Urinary bladder (tissue), 4 donors: ENCODE measurements around the gene AOC2. TPM values are rescaled to one million over a fixed set of nuclear protein-coding genes. Genes with fewer than 3 reads are reported as not detected.
"Not testable (repeated sequence)": the region's sequence is repeated elsewhere in the genome, so short reads cannot be mapped to it uniquely, and the experiment has no call there.

Source experiments
- DNase-seq: peaks from one replicate; pipeline ENCODE4 v3.0.0-alpha.2; 2015; ENCODE audit errors: extremely low spot score
- H3K27ac ChIP-seq: one replicate; pipeline ENCODE4 v1.5.1; 2013; ENCODE audit warnings: low read depth, mild to moderate bottlenecking, moderate library complexity
- H3K36me3 ChIP-seq: one replicate; pipeline ENCODE4 v1.6.1; 2013; ENCODE audit warnings: mild to moderate bottlenecking, moderate library complexity; ENCODE audit not compliant: insufficient read depth
- H3K4me1 ChIP-seq: one replicate; pipeline ENCODE4 v1.6.1; 2013; ENCODE audit warnings: mild to moderate bottlenecking, moderate library complexity; ENCODE audit not compliant: insufficient read depth
- H3K4me3 ChIP-seq: one replicate; pipeline ENCODE4 v1.5.1; 2013; ENCODE audit warnings: low read depth, low read length
- WGBS: extraction: QIAGEN DNeasy Blood & Tissue Kit; methylation state at CpG from one replicate; pipeline ENCODE4 v1.1.7; 2013; 5-methylcytosine and 5-hydroxymethylcytosine counted together
- polyA plus RNA-seq: library from polyadenylated mRNA; stranded (reverse); fragments of 200-250 nt; gene quantifications from one replicate; pipeline ENCODE4 v1.2.3, GENCODE V29; 2013
- total RNA-seq: library from RNA; depleted of rRNA; stranded (reverse); fragments of >200 nt; gene quantifications from one replicate; pipeline ENCODE4 v1.2.3, GENCODE V29; 2014
- donor health status: healthy with polysubstance abuse.
- donor health status: healthy.

Gene AOC2
- total and polyA plus RNA-seq, 2 donors = 0.42 to 2.1 TPM

- 73% methylated on average over 8 of the region's 12 CpGs for WGBS
- H3K4me3 ChIP-seq, H3K27ac ChIP-seq, DNase-seq, H3K4me1 ChIP-seq, H3K36me3 ChIP-seq: not testable (repeated sequence)
Measured at GRCh38 chr17:42873932-42874695, 29.7 kb downstream of the AOC2 start.

DNA sequence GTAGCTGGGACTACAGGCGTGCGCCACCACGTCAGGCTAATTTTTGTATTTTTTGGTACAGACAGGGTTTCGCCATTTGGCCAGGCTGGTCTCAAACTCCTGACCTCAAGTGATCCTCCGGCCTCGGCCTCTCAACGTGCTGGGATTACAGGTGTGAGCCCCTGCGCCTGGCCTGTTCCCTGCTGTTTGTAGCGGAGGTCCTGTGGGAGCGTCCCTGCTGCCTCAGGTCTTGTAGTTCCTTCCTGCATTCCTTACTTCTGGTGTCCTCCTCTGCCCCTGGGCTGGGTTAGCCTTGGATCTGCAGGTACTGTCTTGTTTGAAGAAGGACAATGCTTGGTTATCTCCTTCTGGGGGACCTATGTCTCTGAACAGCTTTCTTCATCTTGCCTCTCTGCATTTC lies 32.7 kb downstream of the AOC2 start:
- 95% methylated on average over 10 of the region's 10 CpGs for WGBS
- H3K36me3 ChIP-seq = no peaks in the 10 kb centered on the region

GRCh38 chr17:42878123-42878880 lies 33.9 kb downstream of the AOC2 start:
- Histone ChIP-seq H3K27ac (no peak overlapping the region), H3K36me3 (no peaks in the 10 kb centered on the region), H3K4me1 (no peaks in the 10 kb centered on the region), H3K4me3 (no peak overlapping the region)
- no peak for DNase-seq
- WGBS = 57% methylated on average over 13 of the region's 13 CpGs

More for the DNA sequence above, 32.7 kb downstream of the AOC2 start:
- no peak overlapping the region for H3K27ac ChIP-seq
- no peak overlapping the region for H3K4me3 ChIP-seq
- no peaks in the 10 kb centered on the region for H3K4me1 ChIP-seq
- DNase-seq = no peak

- H3K36me3 ChIP-seq = no peaks in the 10 kb centered on the region
- no peak for DNase-seq
- no peaks in the 10 kb centered on the region for H3K4me1 ChIP-seq
- no peak overlapping the region for H3K4me3 ChIP-seq
- H3K27ac ChIP-seq = no peak overlapping the region
- 90% methylated on average over 8 of the region's 8 CpGs for WGBS
Measured at GRCh38 chr17:42878924-42879595, 34.7 kb downstream of the AOC2 start.

DNA sequence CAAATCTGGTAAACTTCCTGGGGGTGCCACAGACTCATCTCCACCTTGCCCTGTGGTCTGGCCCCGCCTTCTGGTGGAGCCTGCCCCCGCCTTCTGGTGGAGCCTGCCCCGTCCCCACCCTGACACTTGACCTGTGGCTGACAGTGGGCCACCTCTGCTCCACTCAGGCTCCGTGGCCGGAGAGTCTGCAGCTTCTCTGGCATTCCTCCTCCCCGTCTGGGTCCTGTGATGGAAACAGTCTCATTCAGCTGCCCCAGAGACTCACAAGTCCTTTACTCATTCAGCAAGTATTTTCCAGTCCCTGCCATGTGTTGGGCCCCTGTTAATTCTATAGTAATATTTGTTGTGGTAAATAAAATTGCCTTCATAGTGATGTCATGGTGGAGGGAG lies 35.2 kb downstream of the AOC2 start:
- no peaks in the 10 kb centered on the region for H3K36me3 ChIP-seq
- H3K4me3 ChIP-seq = no peak overlapping the region
- no peak for DNase-seq
- WGBS = 61% methylated on average over 6 of the region's 6 CpGs
- no peaks in the 10 kb centered on the region for H3K4me1 ChIP-seq
- H3K27ac ChIP-seq = no peak overlapping the region

DNA sequence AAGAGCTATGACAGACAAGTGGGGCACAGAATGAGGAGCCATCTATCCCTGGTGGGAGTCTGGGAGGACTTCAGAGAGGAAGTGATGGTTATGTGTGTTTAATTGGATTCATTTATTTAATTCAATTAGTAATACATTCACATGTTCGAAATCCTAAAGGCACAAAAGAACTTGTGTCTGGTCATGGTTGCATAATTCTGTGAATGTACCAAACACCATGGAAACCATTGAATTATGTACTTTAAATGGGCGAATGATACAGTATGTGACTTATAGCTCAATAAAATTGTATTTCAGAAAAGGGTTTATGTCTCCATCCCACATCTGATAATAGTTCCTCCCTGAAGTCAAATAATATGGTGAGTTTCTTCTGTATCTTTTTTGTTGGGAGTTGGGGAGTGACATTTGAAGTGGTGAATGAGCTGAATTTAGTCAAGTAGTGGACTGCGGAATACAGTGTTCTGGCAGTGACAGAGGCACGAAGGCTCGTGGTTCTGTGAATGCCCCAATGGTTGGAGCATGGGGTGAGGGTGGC lies 36.5 kb downstream of the AOC2 start:
- 77% methylated on average over 5 of the region's 5 CpGs for WGBS
- DNase-seq = no peak
- Histone ChIP-seq H3K4me1 (no peaks in the 10 kb centered on the region), H3K27ac (no peak overlapping the region), H3K36me3 (no peaks in the 10 kb centered on the region), H3K4me3 (no peak overlapping the region)

DNA sequence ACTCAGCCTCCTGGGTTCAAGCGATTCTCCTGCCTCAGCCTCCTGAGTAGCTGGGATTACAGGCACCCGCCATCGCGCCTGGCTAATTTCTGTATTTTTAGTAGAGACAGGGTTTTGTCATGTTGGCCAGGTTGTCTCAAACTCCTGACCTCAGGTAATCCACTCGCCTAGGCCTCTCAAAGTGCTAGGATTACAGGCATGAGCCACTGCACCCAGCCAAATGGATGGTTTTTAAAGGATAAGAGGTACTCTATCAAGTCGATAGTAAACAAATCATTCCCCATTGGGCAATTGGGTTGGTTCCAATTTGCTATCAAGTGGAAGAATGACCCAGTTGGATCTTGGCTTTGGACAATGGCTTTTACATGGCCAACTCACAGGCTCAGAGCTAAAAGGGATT lies 37.3 kb downstream of the AOC2 start:
- WGBS = 92% methylated on average over 6 of the region's 6 CpGs
- H3K4me3 ChIP-seq, H3K36me3 ChIP-seq, H3K27ac ChIP-seq, DNase-seq, H3K4me1 ChIP-seq: not testable (repeated sequence)

DNA sequence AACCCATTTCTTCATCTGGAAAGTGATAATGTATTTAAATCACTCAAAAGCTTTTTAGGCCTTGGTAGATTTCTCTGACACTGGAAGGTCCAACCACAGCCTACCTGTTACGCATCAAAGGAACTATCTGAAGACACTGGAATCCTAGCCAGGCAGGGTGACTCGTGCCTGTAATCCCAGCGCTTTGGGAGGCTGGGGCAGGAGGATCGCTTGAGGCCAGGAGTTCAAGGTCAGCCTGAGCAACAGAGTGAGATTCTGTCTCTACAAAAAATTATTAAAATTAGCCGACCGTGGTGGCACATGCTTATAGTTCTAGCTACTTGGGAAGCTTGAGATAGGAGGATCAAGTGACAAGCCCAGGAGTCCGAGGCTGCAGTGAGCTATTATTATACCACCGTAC lies 37.8 kb downstream of the AOC2 start:
- no peak overlapping the region for H3K4me3 ChIP-seq
- 91% methylated on average over 8 of the region's 8 CpGs for WGBS
- H3K4me1 ChIP-seq = no peaks in the 10 kb centered on the region
- H3K27ac ChIP-seq = no peak overlapping the region
- DNase-seq = no peak
- H3K36me3 ChIP-seq = no peaks in the 10 kb centered on the region

DNA sequence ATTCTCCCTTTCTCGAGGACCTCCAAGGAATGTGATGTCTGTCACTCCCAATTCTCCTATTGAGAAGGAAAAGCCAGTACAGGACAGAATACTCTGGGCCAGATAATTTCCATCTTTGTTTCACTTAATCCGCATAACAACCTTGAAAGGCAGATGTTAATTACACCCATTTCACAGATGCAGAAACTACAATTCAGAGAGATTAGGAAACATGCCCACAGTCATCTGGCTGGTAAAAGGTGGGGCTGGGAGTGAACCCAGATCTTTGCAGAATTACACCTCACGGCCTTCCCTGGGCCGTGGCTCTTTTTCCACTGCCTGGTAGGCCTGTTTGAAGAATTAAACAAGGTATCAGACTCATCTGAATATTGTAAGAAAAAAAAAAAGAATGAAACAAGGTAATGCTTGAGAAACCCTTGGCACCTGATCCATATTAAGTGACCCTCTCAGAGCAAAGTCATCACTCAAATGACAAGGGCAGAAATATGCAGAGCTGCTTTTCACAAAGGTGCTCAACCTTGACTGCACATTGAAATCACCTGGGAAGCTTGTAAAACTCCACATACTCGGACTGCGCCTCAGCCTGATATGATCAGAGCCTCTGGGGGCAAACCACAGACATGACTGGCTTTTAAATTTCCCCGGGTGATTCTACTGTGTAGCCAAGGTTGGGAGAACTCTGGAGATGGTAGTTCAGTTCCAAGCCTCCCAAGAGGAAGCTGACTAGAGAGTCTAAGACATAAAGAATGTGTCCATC lies 39.6 kb downstream of the AOC2 start:
- H3K4me1 ChIP-seq = no peaks in the 10 kb centered on the region
- no peaks in the 10 kb centered on the region for H3K36me3 ChIP-seq
- no peak overlapping the region for H3K4me3 ChIP-seq
- 80% methylated on average over 7 of the region's 7 CpGs for WGBS
- DNase-seq = no peak
- H3K27ac ChIP-seq = no peak overlapping the region

DNA sequence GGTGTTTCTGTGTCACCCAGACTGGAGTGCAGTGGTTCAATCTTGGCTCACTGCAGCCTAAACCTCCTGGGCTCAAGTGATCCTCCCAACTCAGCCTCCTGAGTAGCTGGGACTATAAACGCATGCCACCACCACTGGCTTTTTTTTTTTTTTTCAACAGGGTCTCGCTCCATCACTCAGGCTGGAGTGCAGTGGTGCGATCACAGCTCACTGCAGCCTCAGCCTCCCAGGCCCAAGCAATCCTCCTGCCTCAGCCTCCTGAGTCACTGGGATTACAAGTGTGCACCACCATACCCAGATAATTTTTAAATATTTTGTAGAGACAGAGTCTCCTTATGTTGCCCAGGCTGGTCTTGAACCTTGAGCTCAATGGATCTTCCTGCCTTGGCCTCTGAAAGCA lies 41.4 kb downstream of the AOC2 start:
- H3K4me3 ChIP-seq, H3K27ac ChIP-seq, H3K36me3 ChIP-seq, DNase-seq, H3K4me1 ChIP-seq: not testable (repeated sequence)
- WGBS = 98% methylated on average over 3 of the region's 3 CpGs

DNA sequence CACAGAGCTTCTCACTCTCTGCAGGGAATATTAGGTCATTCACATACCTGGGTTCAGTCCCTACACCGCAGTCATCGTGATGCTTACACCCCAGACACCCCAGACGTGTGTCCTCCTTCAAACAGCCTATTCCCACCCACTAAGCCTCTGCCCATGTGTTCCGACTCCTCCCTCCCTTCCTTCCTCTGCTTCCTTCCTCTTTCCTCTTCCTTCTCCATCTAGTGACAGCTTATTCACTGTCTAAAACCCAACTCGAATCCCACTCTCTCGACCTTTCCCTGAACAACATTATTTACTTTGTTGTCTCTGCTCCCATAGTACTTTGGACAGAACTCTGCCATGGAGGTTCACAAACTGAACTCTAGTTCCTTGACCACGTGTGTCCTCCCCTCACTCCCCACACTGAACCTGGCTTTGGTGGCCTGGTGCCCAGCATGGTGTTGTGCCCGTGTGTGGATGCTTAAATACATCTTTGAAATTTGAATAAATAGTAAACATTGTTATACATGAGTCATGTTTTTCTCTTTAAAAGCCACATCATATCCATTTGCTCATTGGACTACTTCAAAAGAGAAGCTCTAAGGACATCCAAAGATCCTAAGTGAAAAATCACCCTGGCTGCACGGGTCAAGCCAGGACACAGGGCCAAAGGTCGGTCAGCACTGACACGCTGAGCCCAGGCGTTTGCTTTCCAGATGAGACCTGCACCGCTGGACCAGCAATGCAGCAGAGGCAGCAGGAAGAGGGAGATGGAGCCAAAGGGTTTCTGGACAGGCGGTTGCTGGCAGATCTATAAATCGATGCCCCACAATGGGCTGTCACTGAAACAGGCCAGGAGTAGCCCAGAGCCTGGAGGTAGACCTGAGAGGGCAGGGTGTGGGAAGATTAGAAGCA lies 42.1 kb downstream of the AOC2 start:
- WGBS = 61% methylated on average over 15 of the region's 15 CpGs
- no peak for DNase-seq
- no peak overlapping the region for H3K27ac ChIP-seq
- no peak overlapping the region for H3K4me3 ChIP-seq
- no peaks in the 10 kb centered on the region for H3K36me3 ChIP-seq
- no peaks in the 10 kb centered on the region for H3K4me1 ChIP-seq

- WGBS = 91% methylated on average over 7 of the region's 7 CpGs
- Histone ChIP-seq H3K4me3 (no peak overlapping the region), H3K4me1 (peaks cover 1% of the 10 kb centered on the region)
Measured at GRCh38 chr17:42889809-42890208, 45.4 kb downstream of the AOC2 start.

More at GRCh38 chr17:42889809-42890208, 45.4 kb downstream of the AOC2 start:
- no peak for DNase-seq
- Histone ChIP-seq H3K27ac (no peak overlapping the region), H3K36me3 (no peaks in the 10 kb centered on the region)
